ENCODE measurements around the gene STARD3NL.
"Not testable (repeated sequence)": the region's sequence is repeated elsewhere in the genome, so short reads cannot be mapped to it uniquely, and the experiment has no call there.

Gene STARD3NL

GRCh38 chr7:38163671-38164070 is 14.4 kb upstream of the STARD3NL start:
- in situ Hi-C loops (cut with HindIII; ENCODE audit: low sequenced_read_pairs), result no loop called here
- H3K4me3 ChIP-seq (ENCODE audit: low read depth, low read length), result no peak overlapping the region
- DNase-seq (ENCODE audit: low read depth), result no peak
- TF ChIP-seq CTCF (IDR thresholded peaks at IDR 0.05; ENCODE audit: low read depth, low read length, missing control alignments), result no peak

GRCh38 chr7:38168890-38169570 is 9.0 kb upstream of the STARD3NL start:
- in situ Hi-C loops (cut with HindIII; ENCODE audit: low sequenced_read_pairs), result no loop called here
- no peak for TF ChIP-seq CTCF (IDR thresholded peaks at IDR 0.05; ENCODE audit: low read depth, low read length, missing control alignments)
- no peak for DNase-seq (ENCODE audit: low read depth)
- H3K4me3 ChIP-seq (ENCODE audit: low read depth, low read length), result no peak overlapping the region

GRCh38 chr7:38169847-38170246 is 8.2 kb upstream of the STARD3NL start:
- no peak overlapping the region for H3K4me3 ChIP-seq (ENCODE audit: low read depth, low read length)
- TF ChIP-seq CTCF (IDR thresholded peaks at IDR 0.05; ENCODE audit: low read depth, low read length, missing control alignments), result no peak
- in situ Hi-C loops (cut with HindIII; ENCODE audit: low sequenced_read_pairs), result no loop called here
- peak; percentile 98 for DNase-seq (ENCODE audit: low read depth)

GRCh38 chr7:38171623-38172391 is 6.2 kb upstream of the STARD3NL start:
- in situ Hi-C loops (cut with HindIII; ENCODE audit: low sequenced_read_pairs), result no loop called here
- H3K4me3 ChIP-seq (ENCODE audit: low read depth, low read length), result no peak overlapping the region
- no peak for DNase-seq (ENCODE audit: low read depth)
- no peak for TF ChIP-seq CTCF (IDR thresholded peaks at IDR 0.05; ENCODE audit: low read depth, low read length, missing control alignments)

- in situ Hi-C loops (cut with HindIII; ENCODE audit: low sequenced_read_pairs); DNase-seq (ENCODE audit: low read depth): not testable (repeated sequence)
Observed at GRCh38 chr7:38175547-38175946, 2.5 kb upstream of the STARD3NL start.

GRCh38 chr7:38177621-38178003 is 433 bp upstream of the STARD3NL start:
- no peak for DNase-seq (ENCODE audit: low read depth)
- peak overlapping the region; percentile 95 for H3K4me3 ChIP-seq (ENCODE audit: low read depth, low read length)
- TF ChIP-seq CTCF (IDR thresholded peaks at IDR 0.05; ENCODE audit: low read depth, low read length, missing control alignments), result no peak
- in situ Hi-C loops (cut with HindIII; ENCODE audit: low sequenced_read_pairs), result no loop called here

More at GRCh38 chr7:38175547-38175946, 2.5 kb upstream of the STARD3NL start:
- H3K4me3 ChIP-seq (ENCODE audit: low read depth, low read length), result not testable (repeated sequence)

GRCh38 chr7:38178695-38179344 is 775 bp downstream of the STARD3NL start:
- in situ Hi-C loops (cut with HindIII; ENCODE audit: low sequenced_read_pairs), result no loop called here
- DNase-seq (ENCODE audit: low read depth), result no peak
- no peak for TF ChIP-seq CTCF (IDR thresholded peaks at IDR 0.05; ENCODE audit: low read depth, low read length, missing control alignments)
- peak overlapping the region; percentile 95 for H3K4me3 ChIP-seq (ENCODE audit: low read depth, low read length)

Measured in astrocyte of the cerebellum (primary cell).